T-helper 2 cell treated with Interferon-gamma antibody and Interleukin-4, amounts not matched to agents 100 ng/mL and 5 ng/mL, for 36 hours (primary cell): ENCODE data around the gene SLC25A48. TPM values are rescaled to one million over a fixed set of nuclear protein-coding genes. Genes with fewer than 3 reads are reported as not detected.
"Not testable (repeated sequence)": the region's sequence is repeated elsewhere in the genome, so short reads cannot be mapped to it uniquely, and the experiment has no call there.

Source experiments
- intact Hi-C: fragments of 100-400 bp; cut with micrococcal nuclease; formaldehyde crosslinking; loops from one replicate; pipeline ENCODE4 v1.15.1; 2023
- total RNA-seq: library from RNA; stranded (reverse); gene quantifications from 2 replicates; pipeline ENCODE4 v1.2.3, GENCODE V29; 2022

The SLC25A48 gene
- total RNA-seq, 1 donor from 2014 or later: not detected

GRCh38 chr5:135829681-135830383 is 4.6 kb upstream of the SLC25A48 start:
- intact Hi-C loops: loop anchor here (2.0 kb wide), 2 partner anchors 269 to 363 kb away; no protein-coding TSS in a partner anchor

DNA sequence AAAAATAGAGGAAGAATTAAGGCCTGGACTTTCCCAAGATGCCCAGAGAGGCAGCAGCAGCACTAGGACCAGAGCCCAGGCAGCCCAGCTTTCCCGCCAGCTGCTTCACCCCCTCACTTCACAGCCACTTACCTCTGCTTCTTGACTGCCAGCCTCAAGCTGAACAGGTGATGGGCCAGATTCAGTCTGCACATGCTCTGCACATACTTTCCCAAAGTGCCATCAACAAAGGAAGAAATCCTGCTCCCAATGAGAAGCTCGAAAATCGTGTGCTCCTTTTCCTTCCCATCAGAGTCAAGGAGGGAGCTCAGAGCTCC is 4.1 kb upstream of the SLC25A48 start:
- intact Hi-C loops: loop anchor here (2.0 kb wide), 2 partner anchors 270 to 364 kb away; no protein-coding TSS in a partner anchor

DNA sequence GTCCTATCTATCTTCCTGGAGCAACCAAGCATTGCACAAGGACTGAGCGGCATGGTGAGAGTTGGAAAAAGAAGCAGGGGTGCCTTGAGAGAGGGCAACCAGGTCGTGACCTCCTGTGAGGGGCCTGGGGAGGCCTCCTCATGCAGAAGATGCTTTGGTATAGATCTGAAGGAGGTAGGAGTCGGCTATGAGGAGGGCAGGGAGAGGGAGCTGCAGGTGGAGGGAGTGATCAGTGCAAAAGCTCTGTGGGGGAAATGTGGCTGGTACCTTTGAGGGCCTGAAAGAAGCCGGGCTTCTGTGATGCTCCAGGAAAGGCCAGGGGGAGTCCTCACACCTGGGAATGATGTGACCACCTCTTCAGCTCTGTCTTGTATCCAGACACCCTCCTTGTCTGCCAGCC is 3.6 kb upstream of the SLC25A48 start:
- intact Hi-C loops: loop anchor here (2.0 kb wide), 2 partner anchors 270 to 364 kb away; no protein-coding TSS in a partner anchor

GRCh38 chr5:135831439-135831838 is 3.0 kb upstream of the SLC25A48 start:
- intact Hi-C loops: loop anchor here (2.0 kb wide), 2 partner anchors 271 to 365 kb away; no protein-coding TSS in a partner anchor

GRCh38 chr5:135831851-135832555 is 2.5 kb upstream of the SLC25A48 start:
- intact Hi-C loops: loop anchor here (2.0 kb wide), 2 partner anchors 271 to 365 kb away; no protein-coding TSS in a partner anchor

- intact Hi-C loops: no loop called here
Measured at GRCh38 chr5:135832941-135833920, 1.2 kb upstream of the SLC25A48 start.

DNA sequence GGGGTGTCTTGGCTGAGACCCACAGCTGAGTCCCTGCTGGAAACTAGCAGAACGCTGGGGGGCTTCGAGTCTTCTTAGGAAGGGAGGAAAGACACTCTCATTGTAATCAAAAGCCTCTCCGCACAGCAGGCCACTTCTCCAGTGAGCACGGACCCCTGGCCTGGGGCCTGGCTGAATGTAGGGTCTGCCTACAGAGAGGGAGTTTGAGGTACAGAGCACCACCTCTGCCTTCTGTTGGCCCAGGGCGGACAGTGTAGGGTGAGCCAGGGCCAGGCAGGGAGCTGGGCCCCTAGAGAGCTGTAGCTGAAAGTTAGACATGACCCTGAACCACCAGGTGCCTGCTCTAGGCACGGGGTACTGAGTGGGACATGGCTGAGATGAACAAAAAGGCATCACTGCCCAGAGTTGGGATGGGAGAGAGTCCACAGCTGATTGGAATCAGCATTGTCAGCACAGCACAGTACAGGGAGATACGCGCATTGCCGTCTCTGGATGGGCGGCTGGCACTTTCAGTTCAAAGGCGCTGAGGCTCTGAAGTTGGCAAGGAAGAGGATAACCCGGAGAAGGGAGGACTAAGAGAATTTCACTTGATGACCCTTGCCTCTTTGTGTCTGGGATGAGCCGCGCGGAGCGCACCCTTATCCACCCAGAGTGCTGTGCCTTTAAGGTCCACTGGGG is 363 bp upstream of the SLC25A48 start:
- intact Hi-C loops: no loop called here

- intact Hi-C loops: no loop called here
Measured at GRCh38 chr5:135835766-135836165, 1.3 kb downstream of the SLC25A48 start.

- intact Hi-C loops: not testable (repeated sequence)
Measured at GRCh38 chr5:135838395-135838794, 3.9 kb downstream of the SLC25A48 start.

DNA sequence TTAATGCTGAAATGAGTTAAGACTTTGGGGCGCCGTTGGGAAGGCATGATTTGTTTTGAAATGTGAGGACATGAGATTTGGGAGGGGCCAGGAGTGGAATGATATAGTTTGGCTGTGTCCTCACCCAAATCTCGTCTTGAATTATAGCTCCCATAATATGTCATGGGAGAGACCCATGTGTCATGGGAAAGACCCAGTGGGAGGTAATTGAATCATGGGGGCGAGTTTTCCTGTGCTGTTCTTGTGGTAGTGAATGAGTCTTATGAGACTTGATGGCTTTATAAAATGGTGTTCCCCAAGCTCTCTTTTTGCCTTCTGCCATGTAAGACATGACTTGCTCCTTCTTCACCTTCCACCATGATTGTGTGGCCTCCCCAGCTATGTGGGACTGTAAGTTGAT is 5.1 kb downstream of the SLC25A48 start:
- intact Hi-C loops: no loop called here

DNA sequence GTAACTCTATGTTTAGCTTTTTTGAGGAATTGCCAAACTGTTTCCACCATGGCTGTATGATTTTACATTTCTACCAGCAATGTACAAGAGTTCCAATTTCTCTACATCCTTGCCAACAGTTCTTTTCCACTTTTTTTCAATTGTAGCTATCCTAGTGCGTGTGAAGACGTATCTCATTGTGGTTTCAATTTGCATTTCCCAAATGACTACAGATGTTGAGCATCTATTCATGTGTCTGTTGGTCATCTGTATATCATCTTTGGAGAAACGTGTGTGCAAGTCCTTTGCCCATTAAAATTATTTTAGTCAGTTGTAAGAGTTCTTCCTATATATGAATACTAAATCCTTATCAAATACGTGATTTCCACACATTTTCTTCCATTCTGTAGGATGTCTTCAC is 6.5 kb downstream of the SLC25A48 start:
- intact Hi-C loops: no loop called here

- intact Hi-C loops: no loop called here
Measured at GRCh38 chr5:135842737-135843136, 8.3 kb downstream of the SLC25A48 start.

GRCh38 chr5:135843571-135844337 is 9.3 kb downstream of the SLC25A48 start:
- intact Hi-C loops: no loop called here

DNA sequence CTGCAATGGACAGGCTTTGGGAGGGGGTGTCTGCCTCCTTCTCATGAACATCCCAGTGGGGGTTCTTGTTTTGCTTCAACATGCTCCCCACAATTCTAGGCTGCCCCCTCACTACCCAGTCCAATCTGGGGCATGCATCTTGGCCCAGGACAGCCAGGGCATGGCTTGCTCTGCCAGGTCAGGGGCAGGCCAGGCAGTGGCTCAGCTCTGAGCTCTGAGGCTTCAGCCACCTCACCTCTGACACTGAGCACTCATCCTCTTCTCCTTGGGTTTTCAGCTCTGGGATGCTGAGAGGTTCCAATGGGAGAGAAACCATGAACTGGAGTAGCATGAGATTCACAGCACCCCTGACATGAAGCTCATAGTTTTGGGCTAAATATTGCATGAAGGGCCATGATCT is 11.8 kb downstream of the SLC25A48 start:
- intact Hi-C loops: no loop called here

GRCh38 chr5:135847976-135848375 is 13.5 kb downstream of the SLC25A48 start:
- intact Hi-C loops: no loop called here

- intact Hi-C loops: no loop called here
Measured at GRCh38 chr5:135850231-135850630, 15.8 kb downstream of the SLC25A48 start.

DNA sequence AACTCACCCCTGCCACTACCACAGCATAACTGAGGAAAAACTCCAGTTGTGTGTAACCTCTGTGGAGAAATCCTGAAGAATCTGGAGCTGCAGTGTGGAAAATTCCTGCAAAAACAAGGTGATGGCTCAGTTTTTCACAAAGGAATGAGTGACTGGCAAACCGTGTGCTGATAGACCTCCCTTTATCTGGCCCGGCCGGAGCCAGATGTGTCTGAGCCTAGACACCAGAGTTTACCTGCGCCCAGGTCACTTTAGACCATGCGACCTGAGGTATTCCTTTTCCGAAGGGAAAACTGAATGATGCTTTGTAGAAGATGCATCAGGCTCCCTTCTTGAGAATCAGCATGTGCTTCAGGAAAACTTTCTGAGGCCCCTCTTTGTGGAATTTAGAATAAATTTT is 16.2 kb downstream of the SLC25A48 start:
- intact Hi-C loops: no loop called here

- intact Hi-C loops: no loop called here
Measured at GRCh38 chr5:135851186-135851914, 16.9 kb downstream of the SLC25A48 start.
